Pulmonary artery endothelial cell (primary cell): ENCODE results near the gene IKZF3. TPM values are rescaled to one million over a fixed set of nuclear protein-coding genes. Genes with fewer than 3 reads are reported as not detected.

Experiments
- DNase-seq: peaks from one replicate; pipeline ENCODE4 v3.0.0-alpha.2; 2011; ENCODE audit warnings: low read depth, low spot score
- total RNA-seq: library from RNA; depleted of rRNA; stranded (reverse); fragments of >200 nt; gene quantifications from 2 replicates; pipeline ENCODE4 v1.2.3, GENCODE V29; 2014

IKZF3 gene
- total RNA-seq, 1 donor from 2014 or later: not detected

- DNase-seq: no peak
These were observed 45.6 kb downstream of the IKZF3 start for GRCh38 chr17:39818358-39819000.

- DNase-seq: no peak
These were observed 47.8 kb downstream of the IKZF3 start for GRCh38 chr17:39816272-39816671.

GRCh38 chr17:39814497-39814896 is 49.6 kb downstream of the IKZF3 start:
- DNase-seq: no peak

GRCh38 chr17:39813631-39814030 is 50.5 kb downstream of the IKZF3 start:
- no peak for DNase-seq

- no peak for DNase-seq
These were observed 51.6 kb downstream of the IKZF3 start for GRCh38 chr17:39812466-39812865.

GRCh38 chr17:39810939-39811728 is 53.0 kb downstream of the IKZF3 start:
- no peak for DNase-seq

GRCh38 chr17:39809221-39809620 is 54.9 kb downstream of the IKZF3 start:
- no peak for DNase-seq

- no peak for DNase-seq
These were observed 55.6 kb downstream of the IKZF3 start for GRCh38 chr17:39808409-39808997.

- DNase-seq: no peak
These were observed 59.3 kb downstream of the IKZF3 start for GRCh38 chr17:39804839-39805238.

GRCh38 chr17:39801055-39801454 is 63.1 kb downstream of the IKZF3 start:
- DNase-seq: no peak

- DNase-seq: no peak
These were observed 63.6 kb downstream of the IKZF3 start for GRCh38 chr17:39800540-39800939.

- no peak for DNase-seq
These were observed 64.7 kb downstream of the IKZF3 start for GRCh38 chr17:39799395-39799794.

- DNase-seq: no peak
These were observed 69.7 kb downstream of the IKZF3 start for GRCh38 chr17:39794249-39794970.

GRCh38 chr17:39793301-39793872 is 70.7 kb downstream of the IKZF3 start:
- no peak for DNase-seq

- no peak for DNase-seq
These were observed 71.4 kb downstream of the IKZF3 start for GRCh38 chr17:39792526-39793221.

GRCh38 chr17:39791111-39791992 is 72.8 kb downstream of the IKZF3 start:
- DNase-seq: no peak

GRCh38 chr17:39787743-39788484 is 76.2 kb downstream of the IKZF3 start:
- DNase-seq: no peak

GRCh38 chr17:39787041-39787440 is 77.1 kb downstream of the IKZF3 start:
- no peak for DNase-seq

GRCh38 chr17:39782980-39783379 is 81.1 kb downstream of the IKZF3 start:
- no peak for DNase-seq
